GM12878 (cell line): Measurements from ENCODE around the gene GREB1. TPM values are rescaled to one million over a fixed set of nuclear protein-coding genes. Genes with fewer than 3 reads are reported as not detected.

Source experiments
- ATAC-seq: fragments of 200-7000 bp; cut with Tn5 transposase; 3 replicates; pipeline ENCODE4 v1.9.1; 2020; ENCODE audit warnings: mild to moderate bottlenecking, moderate library complexity
- BruUV-seq: library from RNA; stranded (reverse); fragments of 400-500 nt; replicated peaks from 2 replicates; lab custom pipeline; 2021; lab: Mats Ljungman, UMichigan
- CTCF ChIA-PET: fragments of 300-600 bp; sonication (Branson Sonifier 250); formaldehyde crosslinking; extraction: SDS; loops from one replicate; lab custom pipeline; 2021; ENCODE audit warnings: inconsistent platforms; lab: Yijun Ruan, JAX
- POLR2A ChIA-PET: fragments of 350-600 bp; formaldehyde crosslinking; extraction: SDS; loops from one replicate; lab custom pipeline; 2021; ENCODE audit warnings: inconsistent platforms; lab: Charles Lee
- RAD21 ChIA-PET: fragments of 300-600 bp; sonication (Branson Sonifier 250); formaldehyde crosslinking; loops from one replicate; lab custom pipeline; 2023; ENCODE audit warnings: antibody characterized with exemption; ENCODE audit not compliant: unreplicated experiment; lab: Charles Lee
- SMC1A ChIA-PET: fragments of 300-600 bp; sonication (Branson Sonifier 250); formaldehyde crosslinking; loops from one replicate; lab custom pipeline; 2023; ENCODE audit not compliant: unreplicated experiment, uncharacterized antibody; lab: Charles Lee
- DNase-seq: peaks from one replicate; pipeline ENCODE4 v3.0.0-alpha.2; 2011; ENCODE audit warnings: low read depth, low spot score
- FAIRE-seq: peaks from 3 replicates; lab custom pipeline; 2011; peaks lifted over from hg19 to GRCh38; lab: Jason Lieb, UNC
- H2AFZ ChIP-seq: 2 replicates; pipeline ENCODE4 v1.6.0; 2011; ENCODE audit warnings: low read depth, low read length, control low read depth; ENCODE audit not compliant: control insufficient read depth
- H3K27ac ChIP-seq: 2 replicates; pipeline ENCODE4 v1.5.1; 2011; ENCODE audit warnings: control low read depth; ENCODE audit not compliant: control insufficient read depth, insufficient read depth
- H3K27me3 ChIP-seq, 2 experiments: replicated peaks in 1 of 2; 2 replicates each; pipeline versions ENCODE4 v1.6.0 to v1.6.1; 2011; ENCODE audit warnings: low read length in 1 of 2; ENCODE audit not compliant: control insufficient read depth in 2 of 2, insufficient read depth in 2 of 2
- H3K36me3 ChIP-seq, 2 experiments: 2 replicates each; pipeline ENCODE4 v1.5.1; 2011; ENCODE audit warnings: low read length in 1 of 2; ENCODE audit not compliant: control insufficient read depth in 2 of 2, insufficient read depth in 2 of 2
- H3K4me1 ChIP-seq: 2 replicates; pipeline ENCODE4 v1.6.1; 2011; ENCODE audit warnings: mild to moderate bottlenecking, low read length, moderate library complexity, mixed read lengths; ENCODE audit not compliant: control insufficient read depth, insufficient read depth
- H3K4me2 ChIP-seq: 2 replicates; pipeline ENCODE4 v1.6.0; 2011; ENCODE audit warnings: control low read depth; ENCODE audit not compliant: control insufficient read depth, insufficient read depth
- H3K4me3 ChIP-seq: fragments of 200-600 bp; sonication (generic); 2 replicates; pipeline ENCODE4 v1.5.1; 2016
- H3K79me2 ChIP-seq: 2 replicates; pipeline ENCODE4 v1.6.0; 2011; ENCODE audit warnings: low read length; ENCODE audit not compliant: control insufficient read depth, insufficient read depth
- H3K9ac ChIP-seq: 2 replicates; pipeline ENCODE4 v1.8.0; 2011; ENCODE audit warnings: low read length, control low read depth, mixed read lengths; ENCODE audit not compliant: control insufficient read depth, insufficient read depth
- H3K9me3 ChIP-seq: replicated peaks from 3 replicates; pipeline ENCODE4 v1.5.1; 2011; ENCODE audit warnings: mild to moderate bottlenecking, low read length; ENCODE audit not compliant: control insufficient read depth, insufficient read depth
- H4K20me1 ChIP-seq: 2 replicates; pipeline ENCODE4 v1.6.0; 2011; ENCODE audit not compliant: control insufficient read depth, insufficient read depth
- CREB1 ChIP-seq: IDR thresholded peaks from 2 replicates; pipeline ENCODE4 v1.6.1; 2012; ENCODE audit warnings: low read depth, mild to moderate bottlenecking, inconsistent platforms
- GABPA ChIP-seq: IDR thresholded peaks from 2 replicates; pipeline ENCODE4 v1.6.1; 2014; ENCODE audit warnings: antibody characterized with exemption, low read depth, mild to moderate bottlenecking, inconsistent platforms
- HCFC1 ChIP-seq: fragments of 150-350 bp; IDR thresholded peaks from 2 replicates; pipeline ENCODE4 v1.6.1; 2014; ENCODE audit warnings: low read length
- KAT2A ChIP-seq: conservative IDR thresholded peaks from 2 replicates; pipeline ENCODE4 v1.6.1; 2011; ENCODE audit warnings: low read depth, low read length; ENCODE audit not compliant: control insufficient read depth
- NFYA ChIP-seq: IDR thresholded peaks from 2 replicates; pipeline ENCODE4 v1.6.1; 2011; ENCODE audit warnings: low read depth, mild to moderate bottlenecking, low read length, improper control_type of control experiment, borderline replicate concordance
- PML ChIP-seq: IDR thresholded peaks from 2 replicates; pipeline ENCODE4 v1.6.1; 2012; ENCODE audit warnings: low read length, inconsistent platforms
- SMAD1 ChIP-seq: fragments of 450-650 bp; IDR thresholded peaks from 2 replicates; pipeline ENCODE4 v1.6.1; 2018; ENCODE audit warnings: mild to moderate bottlenecking, low read depth; ENCODE audit not compliant: partially characterized antibody
- TCF7 ChIP-seq: IDR thresholded peaks from 2 replicates; pipeline ENCODE4 v1.6.1; 2014; ENCODE audit warnings: antibody characterized with exemption, borderline replicate concordance
- WGBS: methylation state at CpG from one replicate; pipeline ENCODE4 v1.1.6; 2016; ENCODE audit warnings: low lambda C conversion rate; ENCODE audit not compliant: insufficient replicate concordance, insufficient coverage; ENCODE audit errors: missing lambda C conversion rate; 5-methylcytosine and 5-hydroxymethylcytosine counted together
- in situ Hi-C: fragments of 300-500 bp; cut with MboI; formaldehyde crosslinking; loops from 9 replicates; pipeline ENCODE4 v1.14.3; 2018; ENCODE audit warnings: mixed read lengths
- intact Hi-C: fragments of 100-400 bp; cut with micrococcal nuclease; formaldehyde crosslinking; loops from one replicate; pipeline ENCODE4 v1.14.2; 2022; ENCODE audit not compliant: unreplicated experiment
- polyA plus RNA-seq, 11 experiments: library from polyadenylated mRNA; depleted of rRNA in 4 of 11; unstranded in 6 of 11; stranded (reverse) in 5 of 11; fragments of >200 nt; fragmentation: Nextera tagmentation in 4 of 11; fragmentation: Illumina TruSeq in 1 of 11; extraction: Ambion mirVana in 4 of 11; extraction: Trizol in 1 of 11; gene quantifications; 1 replicate in 1 of 11; 2 replicates in 10 of 11; pipeline versions ENCODE4 v1.2.1 to v1.2.3, GENCODE V29; 2011 to 2016; ENCODE audit warnings: inconsistent platforms in 2 of 11, missing spikeins in 2 of 11, low read depth in 1 of 11
- total RNA-seq, 4 experiments: library from RNA; depleted of rRNA in 3 of 4; stranded (reverse); fragments of >200 nt in 3 of 4; fragmentation: Illumina TruSeq in 1 of 4; extraction: Trizol in 1 of 4; gene quantifications; 2 replicates each; pipeline versions ENCODE4 v1.2.1 to v1.2.3, GENCODE V29; 2013 to 2021
- TF ChIP-seq, protein P1 (sequence below): IDR thresholded peaks from 2 replicates; pipeline ENCODE4 v1.6.1; 2011; ENCODE audit warnings: low read depth, mild to moderate bottlenecking, low read length, moderate library complexity, borderline replicate concordance; ENCODE audit errors: extremely low read depth
- TF ChIP-seq, protein P2 (sequence below): IDR thresholded peaks from 2 replicates; pipeline ENCODE4 v1.6.1; 2011; ENCODE audit warnings: borderline replicate concordance, low read depth, mild to moderate bottlenecking, moderate library complexity, low read length; ENCODE audit not compliant: insufficient read depth, poor library complexity, severe bottlenecking
- TF ChIP-seq, protein P3 (sequence below): fragments of 450-650 bp; IDR thresholded peaks from 2 replicates; pipeline ENCODE4 v1.6.1; 2017; ENCODE audit warnings: mild to moderate bottlenecking, low read depth, inconsistent platforms; ENCODE audit not compliant: poor library complexity, severe bottlenecking
- TF ChIP-seq, protein P4 (sequence below): fragments of 450-650 bp; IDR thresholded peaks from 2 replicates; pipeline ENCODE4 v1.6.1; 2018; ENCODE audit warnings: borderline replicate concordance, mild to moderate bottlenecking; ENCODE audit not compliant: partially characterized antibody

GREB1 gene
- total and polyA plus RNA-seq, 10 of the 15 experiments (the other 5 are each of a cell fraction or from before 2014, with no cell fraction given) = 0.09 to 2.1 (median 0.37) TPM; not detected in 1

DNA sequence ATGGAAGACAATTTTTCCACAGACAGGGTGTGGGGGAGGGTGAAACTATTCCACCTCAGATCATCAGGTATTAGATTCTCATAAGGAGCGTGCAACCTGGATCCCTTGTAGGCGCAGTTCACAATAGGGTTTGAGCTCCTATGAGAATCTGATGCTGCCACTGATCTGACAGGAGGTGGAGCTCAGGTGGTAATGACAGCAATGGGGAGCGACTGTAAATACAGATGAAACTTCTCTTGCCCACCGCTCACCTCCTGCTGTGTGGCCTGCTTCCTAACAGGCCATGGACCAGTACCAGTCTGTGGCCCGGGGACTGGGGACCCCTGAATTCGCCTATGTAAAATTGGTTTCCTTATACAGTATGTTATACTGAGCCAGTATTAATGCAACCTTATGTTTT is 40.6 kb upstream of the GREB1 start:
- H3K4me2 ChIP-seq = no peak overlapping the region
- FAIRE-seq (no peak), ATAC-seq (no peak), DNase-seq (no peak)
- no peaks in the 10 kb centered on the region for H3K36me3 ChIP-seq
- no peak overlapping the region for H2AFZ ChIP-seq
- intact Hi-C loops = no loop called here
- no TSS peak for BruUV-seq
- RAD21 ChIA-PET = no interaction called here
- in situ Hi-C loops = no loop called here
- no peak overlapping the region for H3K9ac ChIP-seq
- SMC1A ChIA-PET = interaction anchor here (0.7 kb wide), 1 partner anchor 65 kb away, joined by 3 read pairs; no protein-coding TSS in a partner anchor
- TF ChIP-seq KAT2A = no peak
- no peak for TF ChIP-seq SMAD1
- no peak for TF ChIP-seq PML
- TF ChIP-seq HCFC1 = no peak
- TF ChIP-seq, protein P1, sequence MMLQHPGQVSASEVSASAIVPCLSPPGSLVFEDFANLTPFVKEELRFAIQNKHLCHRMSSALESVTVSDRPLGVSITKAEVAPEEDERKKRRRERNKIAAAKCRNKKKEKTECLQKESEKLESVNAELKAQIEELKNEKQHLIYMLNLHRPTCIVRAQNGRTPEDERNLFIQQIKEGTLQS = no peak
- TF ChIP-seq, protein P2, sequence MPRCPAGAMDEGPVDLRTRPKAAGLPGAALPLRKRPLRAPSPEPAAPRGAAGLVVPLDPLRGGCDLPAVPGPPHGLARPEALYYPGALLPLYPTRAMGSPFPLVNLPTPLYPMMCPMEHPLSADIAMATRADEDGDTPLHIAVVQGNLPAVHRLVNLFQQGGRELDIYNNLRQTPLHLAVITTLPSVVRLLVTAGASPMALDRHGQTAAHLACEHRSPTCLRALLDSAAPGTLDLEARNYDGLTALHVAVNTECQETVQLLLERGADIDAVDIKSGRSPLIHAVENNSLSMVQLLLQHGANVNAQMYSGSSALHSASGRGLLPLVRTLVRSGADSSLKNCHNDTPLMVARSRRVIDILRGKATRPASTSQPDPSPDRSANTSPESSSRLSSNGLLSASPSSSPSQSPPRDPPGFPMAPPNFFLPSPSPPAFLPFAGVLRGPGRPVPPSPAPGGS = no peak
- TF ChIP-seq, protein P3, sequence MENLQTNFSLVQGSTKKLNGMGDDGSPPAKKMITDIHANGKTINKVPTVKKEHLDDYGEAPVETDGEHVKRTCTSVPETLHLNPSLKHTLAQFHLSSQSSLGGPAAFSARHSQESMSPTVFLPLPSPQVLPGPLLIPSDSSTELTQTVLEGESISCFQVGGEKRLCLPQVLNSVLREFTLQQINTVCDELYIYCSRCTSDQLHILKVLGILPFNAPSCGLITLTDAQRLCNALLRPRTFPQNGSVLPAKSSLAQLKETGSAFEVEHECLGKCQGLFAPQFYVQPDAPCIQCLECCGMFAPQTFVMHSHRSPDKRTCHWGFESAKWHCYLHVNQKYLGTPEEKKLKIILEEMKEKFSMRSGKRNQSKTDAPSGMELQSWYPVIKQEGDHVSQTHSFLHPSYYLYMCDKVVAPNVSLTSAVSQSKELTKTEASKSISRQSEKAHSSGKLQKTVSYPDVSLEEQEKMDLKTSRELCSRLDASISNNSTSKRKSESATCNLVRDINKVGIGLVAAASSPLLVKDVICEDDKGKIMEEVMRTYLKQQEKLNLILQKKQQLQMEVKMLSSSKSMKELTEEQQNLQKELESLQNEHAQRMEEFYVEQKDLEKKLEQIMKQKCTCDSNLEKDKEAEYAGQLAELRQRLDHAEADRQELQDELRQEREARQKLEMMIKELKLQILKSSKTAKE = no peak
- TF ChIP-seq NFYA = no peak
- TF ChIP-seq GABPA = no peak
- no peak for TF ChIP-seq TCF7
- TF ChIP-seq, protein P4, sequence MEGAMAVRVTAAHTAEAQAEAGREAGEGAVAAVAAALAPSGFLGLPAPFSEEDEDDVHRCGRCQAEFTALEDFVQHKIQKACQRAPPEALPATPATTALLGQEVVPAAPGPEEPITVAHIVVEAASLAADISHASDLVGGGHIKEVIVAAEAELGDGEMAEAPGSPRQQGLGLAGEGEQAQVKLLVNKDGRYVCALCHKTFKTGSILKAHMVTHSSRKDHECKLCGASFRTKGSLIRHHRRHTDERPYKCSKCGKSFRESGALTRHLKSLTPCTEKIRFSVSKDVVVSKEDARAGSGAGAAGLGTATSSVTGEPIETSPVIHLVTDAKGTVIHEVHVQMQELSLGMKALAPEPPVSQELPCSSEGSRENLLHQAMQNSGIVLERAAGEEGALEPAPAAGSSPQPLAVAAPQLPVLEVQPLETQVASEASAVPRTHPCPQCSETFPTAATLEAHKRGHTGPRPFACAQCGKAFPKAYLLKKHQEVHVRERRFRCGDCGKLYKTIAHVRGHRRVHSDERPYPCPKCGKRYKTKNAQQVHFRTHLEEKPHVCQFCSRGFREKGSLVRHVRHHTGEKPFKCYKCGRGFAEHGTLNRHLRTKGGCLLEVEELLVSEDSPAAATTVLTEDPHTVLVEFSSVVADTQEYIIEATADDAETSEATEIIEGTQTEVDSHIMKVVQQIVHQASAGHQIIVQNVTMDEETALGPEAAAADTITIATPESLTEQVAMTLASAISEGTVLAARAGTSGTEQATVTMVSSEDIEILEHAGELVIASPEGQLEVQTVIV = no peak
- no peak for TF ChIP-seq CREB1
- no peaks in the 10 kb centered on the region; a peak in 1 of 4 replicates for H3K27me3 ChIP-seq
- H3K4me1 ChIP-seq = peaks cover 2% of the 10 kb centered on the region
- 58% methylated on average over 6 of the region's 6 CpGs for WGBS
- no peaks in the 10 kb centered on the region for H3K9me3 ChIP-seq
- H3K27ac ChIP-seq = no peak overlapping the region
- H3K4me3 ChIP-seq = no peak overlapping the region
- POLR2A ChIA-PET = no interaction called here
- no peaks in the 10 kb centered on the region for H3K79me2 ChIP-seq
- no peaks in the 10 kb centered on the region for H4K20me1 ChIP-seq
- CTCF ChIA-PET = interaction anchor here (1.5 kb wide), 1 partner anchor 90 kb away, joined by 4 read pairs; no protein-coding TSS in a partner anchor
